Stimulated activated CD4-positive, alpha-beta T cell treated with anti-CD3 and anti-CD28 coated beads, Interleukin-15, amount 100 ng/mL, for 24 hours (primary cell): ENCODE results near the gene NCAM1.

Source experiments
- DNase-seq: peaks from one replicate; pipeline ENCODE4 v3.0.0-alpha.2; 2020

NCAM1 gene

GRCh38 chr11:113090716-113091480, 129.7 kb downstream of the NCAM1 start:
- no peak for DNase-seq

DNA sequence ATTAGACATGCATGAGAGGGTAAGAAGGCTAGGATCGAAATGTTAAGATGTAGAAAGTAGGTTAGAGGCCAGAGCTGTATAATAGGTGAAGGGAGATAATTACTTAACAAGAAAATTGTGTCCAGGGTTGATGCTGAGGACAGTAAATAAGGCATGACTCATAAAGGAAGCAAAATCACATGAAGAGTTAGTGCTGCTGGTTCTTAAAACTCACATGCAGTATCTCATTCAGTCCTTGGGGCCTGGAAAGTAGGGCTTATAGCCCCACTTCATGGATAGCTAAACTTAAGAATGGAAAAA, 130.2 kb downstream of the NCAM1 start:
- DNase-seq, result no peak

DNA sequence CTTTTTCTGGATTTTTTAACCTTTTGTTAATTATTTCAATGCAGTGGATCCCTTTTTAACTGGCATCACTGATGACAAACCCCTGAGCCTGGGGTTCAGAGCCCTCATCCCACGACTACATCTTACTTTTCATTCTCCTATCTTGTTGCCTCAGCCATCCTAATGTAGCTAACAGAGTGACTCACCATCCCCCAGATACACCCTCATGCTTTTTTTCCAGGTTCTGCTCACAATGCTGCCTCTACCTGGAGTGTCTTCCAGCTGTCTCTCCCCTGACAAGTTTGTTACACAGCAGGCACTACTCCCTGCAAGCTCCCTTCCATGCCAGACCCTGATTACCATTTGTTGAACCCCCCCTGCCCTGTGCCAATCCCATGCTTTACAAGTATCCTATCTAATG, 135.4 kb downstream of the NCAM1 start:
- DNase-seq, result no peak

DNA sequence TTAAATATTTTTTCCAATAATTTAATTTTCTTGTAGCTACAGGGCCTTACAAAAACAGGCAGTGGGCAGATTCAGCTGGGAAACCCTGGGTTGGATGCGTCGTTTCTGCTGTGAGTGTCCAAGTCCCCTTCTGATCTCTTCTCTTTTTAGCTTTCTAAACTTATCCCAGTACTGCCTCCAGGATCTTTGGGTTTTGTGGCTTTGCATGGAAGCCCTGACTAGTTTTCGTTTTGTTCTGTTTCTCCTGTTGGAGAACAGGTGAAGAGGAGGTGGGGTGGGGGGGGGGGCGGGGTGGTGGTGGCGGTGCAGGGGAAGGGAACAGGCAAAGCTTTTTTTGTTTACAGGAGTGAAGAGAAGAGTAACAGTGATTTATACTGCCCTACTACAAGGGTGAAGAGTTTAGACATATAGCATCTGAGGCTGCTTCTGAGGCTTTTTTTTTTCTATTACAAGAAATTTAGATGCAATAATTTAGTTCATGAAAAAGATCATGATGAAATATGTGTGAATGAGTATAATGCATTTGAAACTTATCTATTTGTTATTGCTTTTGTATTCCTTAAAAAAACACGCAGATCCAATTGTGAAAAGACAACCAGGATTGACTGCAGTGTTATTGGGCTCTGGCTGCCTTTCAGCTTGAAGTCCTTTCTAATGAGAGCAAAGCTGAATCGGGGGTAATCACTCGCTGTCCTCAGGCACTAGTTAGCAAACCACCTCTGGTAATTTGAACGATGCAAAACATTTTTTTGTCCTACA, 142.9 kb downstream of the NCAM1 start:
- no peak for DNase-seq

GRCh38 chr11:113104691-113105251, 143.6 kb downstream of the NCAM1 start:
- DNase-seq, result no peak

DNA sequence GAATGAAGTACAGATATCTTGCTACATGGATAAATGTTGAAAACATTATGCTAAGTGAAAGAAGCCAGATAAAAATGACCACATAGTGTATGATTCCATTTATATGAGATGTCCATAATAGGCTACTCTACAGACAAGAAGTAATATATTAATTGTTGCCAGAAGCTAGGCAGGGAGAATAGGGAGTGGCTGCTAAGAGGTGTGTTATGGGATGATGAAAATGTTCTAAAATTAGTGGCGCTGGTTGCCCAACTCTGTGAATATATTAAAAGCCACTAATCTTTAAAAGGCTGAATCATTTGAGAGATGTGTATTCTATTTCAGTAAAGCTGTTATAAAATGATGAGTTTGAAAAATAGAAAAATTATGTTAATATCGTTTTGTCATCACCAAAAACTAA, 144.4 kb downstream of the NCAM1 start:
- no peak for DNase-seq

- no peak for DNase-seq
Measured at GRCh38 chr11:113106507-113106906, 145.3 kb downstream of the NCAM1 start.

DNA sequence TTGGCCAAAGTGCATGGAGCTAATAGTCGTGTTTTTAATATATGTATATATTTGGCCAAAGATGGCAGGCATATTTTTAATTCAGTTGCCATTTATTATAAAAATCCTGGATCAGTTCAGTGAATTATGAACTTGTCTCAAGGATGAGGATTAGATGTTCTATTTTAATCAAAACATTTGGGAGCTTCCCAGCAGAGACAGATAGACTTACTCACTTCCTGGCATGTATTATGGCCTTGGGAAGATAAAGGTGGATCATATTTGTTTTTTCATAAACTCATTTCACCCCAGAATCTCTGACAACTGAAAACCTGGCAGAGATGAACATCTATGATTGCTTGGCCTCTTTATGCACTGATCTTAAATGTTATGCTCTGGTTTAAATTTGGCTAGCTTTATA, 148.8 kb downstream of the NCAM1 start:
- DNase-seq, result no peak

- no peak for DNase-seq
Measured at GRCh38 chr11:113111156-113111555, 149.9 kb downstream of the NCAM1 start.

GRCh38 chr11:113112307-113112706, 151.1 kb downstream of the NCAM1 start:
- DNase-seq, result no peak

DNA sequence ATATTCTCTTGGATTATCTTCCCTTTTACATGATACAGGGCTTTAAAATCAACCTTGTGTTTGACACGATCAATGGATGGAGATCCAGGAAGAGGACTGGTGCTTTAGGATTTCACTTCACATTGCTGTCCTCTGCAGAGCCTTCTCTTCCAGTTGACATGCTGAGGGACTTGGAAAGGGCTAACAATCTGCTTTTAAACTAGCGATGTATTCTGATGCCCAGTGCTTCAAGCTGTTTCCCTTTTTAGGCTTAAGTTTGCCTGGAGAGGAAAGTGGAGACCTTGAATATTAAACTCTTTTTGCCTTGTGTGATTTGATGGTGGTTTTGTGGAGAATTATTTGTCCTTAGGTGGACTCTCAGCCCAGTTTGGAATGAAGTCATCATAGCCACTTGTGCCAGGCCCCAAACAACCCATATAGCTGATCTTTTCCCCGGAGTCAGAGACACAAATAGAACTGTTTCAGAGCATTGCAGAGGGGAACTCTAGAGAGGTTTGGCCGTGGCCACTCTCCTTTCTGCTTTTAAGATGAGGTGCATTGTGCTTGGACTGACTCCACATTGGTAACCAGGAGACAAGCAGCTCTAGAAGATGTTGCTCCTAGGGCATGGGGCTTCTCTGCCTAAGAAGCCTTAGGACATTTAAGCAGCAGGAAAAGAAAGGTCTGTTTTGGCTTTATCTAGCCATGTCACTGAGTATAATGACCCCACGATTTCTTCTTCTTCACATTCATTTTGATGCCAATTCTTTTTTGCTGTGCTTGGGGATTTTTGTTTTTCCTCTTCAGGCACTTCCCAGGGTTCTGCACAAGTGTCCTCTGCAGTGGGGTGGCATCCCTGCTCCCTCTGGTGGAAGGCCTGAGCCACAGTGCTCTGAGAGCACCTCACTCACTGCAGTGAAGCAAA, 152.8 kb downstream of the NCAM1 start:
- peak; percentile 10 for DNase-seq

GRCh38 chr11:113114705-113115027, 153.4 kb downstream of the NCAM1 start:
- DNase-seq, result no peak

GRCh38 chr11:113118104-113118503, 156.9 kb downstream of the NCAM1 start:
- no peak for DNase-seq

DNA sequence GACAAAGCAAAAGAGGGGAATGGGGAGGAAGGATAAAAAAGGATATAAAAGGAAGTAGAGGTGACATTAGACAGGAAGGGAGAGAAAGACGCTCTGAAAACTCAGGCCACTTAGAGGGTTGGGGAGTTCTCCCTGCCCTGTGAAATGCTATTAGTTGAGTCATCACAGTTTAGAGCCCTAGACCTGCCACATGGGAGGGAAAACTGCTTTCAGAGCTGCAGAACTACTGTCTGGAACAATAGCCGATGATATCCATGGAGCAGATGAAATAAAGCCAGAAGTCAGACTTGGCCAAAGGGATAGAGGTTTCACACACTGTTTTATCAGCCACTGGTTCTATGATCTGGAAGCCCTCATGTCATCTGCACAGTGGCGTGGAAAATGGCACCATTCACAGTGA, 157.9 kb downstream of the NCAM1 start:
- DNase-seq, result no peak

DNA sequence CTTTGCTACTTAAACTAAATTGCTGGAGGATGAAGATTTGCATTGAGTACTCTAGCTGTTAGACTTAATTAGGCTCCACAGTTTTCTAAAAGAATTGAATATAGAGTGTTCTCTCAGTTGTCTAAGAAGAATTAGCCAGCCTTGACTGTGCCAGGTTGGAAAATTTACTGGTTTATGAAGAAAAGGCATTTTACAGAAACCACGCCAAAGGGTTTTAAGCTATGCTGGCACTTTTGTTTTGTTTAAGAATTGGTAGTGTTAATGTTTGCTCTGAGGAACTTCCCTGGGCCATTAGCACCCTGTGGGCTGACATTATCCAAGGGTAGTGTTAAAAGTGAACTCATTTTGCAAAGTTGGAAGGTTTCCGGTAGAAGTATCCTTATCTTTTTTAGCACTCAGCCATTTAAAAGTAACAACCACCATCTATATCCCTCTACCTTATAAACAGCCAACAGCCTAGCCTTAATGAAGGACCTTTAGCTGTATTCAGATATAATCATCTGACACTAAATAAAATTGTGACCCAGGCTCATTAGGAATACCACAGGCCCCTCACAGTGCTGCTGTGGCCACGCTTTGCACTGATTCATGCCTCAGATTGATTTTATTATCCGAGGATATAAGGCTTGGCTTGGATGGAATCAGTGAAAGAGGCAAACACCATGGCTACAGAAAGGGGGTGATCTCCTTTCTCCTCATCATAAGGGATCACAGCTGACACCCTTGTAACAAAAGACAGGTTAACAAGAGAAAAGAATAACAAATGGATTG, 158.9 kb downstream of the NCAM1 start:
- DNase-seq, result no peak

GRCh38 chr11:113121746-113122145, 160.5 kb downstream of the NCAM1 start:
- DNase-seq, result no peak

DNA sequence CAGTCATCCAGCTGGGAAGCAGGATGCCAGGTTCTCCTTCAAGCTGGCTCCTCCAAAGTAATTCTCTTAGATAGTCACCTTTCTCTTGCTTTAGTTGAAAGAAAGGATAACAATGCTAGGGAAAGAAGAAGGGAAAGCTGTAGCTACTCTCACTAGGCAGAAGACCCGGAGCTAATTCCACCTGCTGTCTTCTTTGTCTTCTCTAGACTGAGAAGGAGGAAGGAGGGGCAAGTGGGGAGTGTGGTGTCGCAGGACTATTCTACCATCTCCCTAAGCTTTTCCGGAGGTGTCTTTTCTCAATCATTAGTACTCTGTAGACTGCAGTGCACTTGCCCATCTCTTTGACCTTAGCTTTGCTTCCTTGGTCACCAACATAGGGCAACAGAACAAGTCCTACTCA, 162.8 kb downstream of the NCAM1 start:
- no peak for DNase-seq

DNA sequence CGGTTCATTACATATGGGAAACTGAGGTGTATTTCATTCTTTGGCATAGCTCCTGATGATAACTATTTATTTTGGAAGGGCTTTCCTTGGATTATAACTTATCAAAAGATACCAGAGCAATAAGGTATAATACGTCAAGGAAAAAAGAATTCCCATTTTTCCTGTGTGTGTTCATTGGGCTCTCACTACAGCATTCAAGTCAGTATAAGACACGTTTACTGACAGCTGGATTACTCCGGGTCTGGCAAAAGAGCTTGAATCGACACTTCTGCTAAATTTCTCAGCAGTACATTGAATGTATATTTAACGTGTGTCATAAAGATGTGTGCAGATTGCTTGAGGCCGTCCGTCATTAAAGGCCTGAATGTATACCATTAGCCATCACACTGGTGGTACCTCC, 163.4 kb downstream of the NCAM1 start:
- DNase-seq, result no peak

GRCh38 chr11:113129261-113129992, 168.2 kb downstream of the NCAM1 start:
- DNase-seq, result no peak

GRCh38 chr11:113131036-113131775, 170.0 kb downstream of the NCAM1 start:
- no peak for DNase-seq

DNA sequence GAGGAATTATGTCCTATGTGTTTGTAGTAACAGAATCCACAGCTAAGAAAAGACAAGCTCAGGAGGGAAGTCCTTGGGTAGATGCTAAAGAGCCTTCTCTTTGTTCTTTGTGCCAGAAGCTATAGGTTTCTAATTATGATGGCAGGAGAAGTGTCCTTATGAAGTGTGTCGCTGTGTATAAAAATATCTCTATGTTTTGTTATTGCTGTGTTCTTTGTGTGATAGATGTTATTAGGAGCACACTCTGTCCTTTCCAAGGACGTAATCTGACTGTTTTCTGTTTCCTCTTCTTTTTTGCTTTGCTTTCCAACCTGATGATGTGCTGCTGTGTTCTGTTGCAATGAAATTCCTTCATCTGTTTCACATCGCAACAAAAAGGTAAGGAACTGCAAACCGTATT, 171.9 kb downstream of the NCAM1 start:
- DNase-seq, result no peak
